COLO668 (cell line): ENCODE data around the gene CYP2D6.
A peak's percentile ranks its signal among the peaks of the same experiment; 100 is the strongest.
"Not testable (repeated sequence)": the region's sequence is repeated elsewhere in the genome, so short reads cannot be mapped to it uniquely, and the experiment has no call there.

Experiments
- DNase-seq: peaks from one replicate; lab custom pipeline; 2025; ENCODE audit not compliant: unreplicated experiment; lab: John Stamatoyannopoulos, UW

Gene CYP2D6

GRCh38 chr22:42135688-42136087 is 5.1 kb upstream of the CYP2D6 start:
- not testable (repeated sequence) for DNase-seq

- no peak for DNase-seq
Observed at GRCh38 chr22:42134100-42135020, 3.8 kb upstream of the CYP2D6 start.

GRCh38 chr22:42132457-42132856 is 1.8 kb upstream of the CYP2D6 start:
- DNase-seq: no peak

- no peak for DNase-seq
Observed at GRCh38 chr22:42131562-42131961, 952 bp upstream of the CYP2D6 start.

- not testable (repeated sequence) for DNase-seq
Observed at GRCh38 chr22:42130182-42130581, 428 bp downstream of the CYP2D6 start.

GRCh38 chr22:42128776-42129694 is 1.6 kb downstream of the CYP2D6 start:
- DNase-seq: peak; percentile 44

GRCh38 chr22:42128007-42128406 is 2.6 kb downstream of the CYP2D6 start:
- not testable (repeated sequence) for DNase-seq

- DNase-seq: no peak
Observed at GRCh38 chr22:42127606-42128005, 3.0 kb downstream of the CYP2D6 start.

GRCh38 chr22:42123529-42123928 is 7.1 kb downstream of the CYP2D6 start:
- DNase-seq: not testable (repeated sequence)

- DNase-seq: not testable (repeated sequence)
Observed at GRCh38 chr22:42120231-42121021, 10.2 kb downstream of the CYP2D6 start.

GRCh38 chr22:42116848-42117424 is 13.7 kb downstream of the CYP2D6 start:
- DNase-seq: no peak

- not testable (repeated sequence) for DNase-seq
Observed at GRCh38 chr22:42115420-42115830, 15.2 kb downstream of the CYP2D6 start.

GRCh38 chr22:42114721-42115120 is 15.9 kb downstream of the CYP2D6 start:
- DNase-seq: peak; percentile 11

GRCh38 chr22:42112793-42113192 is 17.8 kb downstream of the CYP2D6 start:
- not testable (repeated sequence) for DNase-seq

GRCh38 chr22:42111798-42112197 is 18.8 kb downstream of the CYP2D6 start:
- DNase-seq: no peak

- DNase-seq: no peak
Observed at GRCh38 chr22:42108848-42109247, 21.8 kb downstream of the CYP2D6 start.

GRCh38 chr22:42104332-42104860 is 26.2 kb downstream of the CYP2D6 start:
- not testable (repeated sequence) for DNase-seq

GRCh38 chr22:42101199-42101598 is 29.4 kb downstream of the CYP2D6 start:
- no peak for DNase-seq

GRCh38 chr22:42091455-42091782 is 39.2 kb downstream of the CYP2D6 start:
- DNase-seq: no peak
